ENCODE measurements around the gene WLS.

The WLS gene

DNA sequence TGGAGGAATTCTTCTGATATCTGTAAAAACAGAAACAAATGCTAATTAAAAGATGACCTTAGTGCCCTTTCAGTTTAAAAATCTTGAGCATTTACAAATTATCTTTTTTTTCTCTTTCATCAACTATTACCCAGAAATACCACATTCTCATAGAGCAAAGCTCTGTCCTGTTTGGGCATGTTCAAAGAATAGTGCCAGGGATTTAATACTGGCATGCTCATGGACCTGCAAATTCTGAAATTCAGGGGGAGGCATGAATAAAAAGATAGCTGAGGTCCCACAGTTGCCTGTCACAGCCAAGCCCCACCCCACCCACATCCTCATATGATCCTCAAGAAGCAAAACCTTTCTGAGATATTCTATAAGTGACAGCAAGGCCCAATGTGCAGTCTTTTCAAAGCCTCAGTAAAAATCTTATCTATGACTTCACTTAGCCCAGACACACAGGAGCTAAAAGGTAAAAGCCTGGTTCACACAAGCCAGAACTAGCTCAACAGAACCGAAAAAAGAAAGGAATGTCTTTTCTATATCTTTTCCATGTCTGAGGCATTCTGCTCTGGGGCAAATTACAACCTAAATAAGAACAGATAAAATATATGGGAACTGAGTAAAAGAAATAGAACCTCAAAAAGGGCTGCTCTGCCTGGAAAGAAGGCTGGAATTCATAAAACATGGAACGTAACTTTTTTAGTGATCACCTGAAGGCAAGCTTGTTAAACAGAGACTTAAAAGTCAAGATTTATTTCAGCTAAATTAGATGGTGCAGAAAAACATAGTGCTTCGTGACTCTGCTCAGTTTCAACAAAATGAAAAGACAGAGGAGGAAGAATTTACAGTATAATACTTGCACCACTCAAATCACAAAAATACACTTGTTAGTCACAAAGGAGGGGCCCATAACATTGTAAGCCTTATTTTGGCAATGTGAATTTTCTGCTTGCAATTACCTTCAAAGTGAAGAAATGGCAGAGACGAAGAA is 11.0 kb downstream of the WLS start:
- no peaks in the 10 kb centered on the region for H3K9me3 Mint-ChIP-seq

DNA sequence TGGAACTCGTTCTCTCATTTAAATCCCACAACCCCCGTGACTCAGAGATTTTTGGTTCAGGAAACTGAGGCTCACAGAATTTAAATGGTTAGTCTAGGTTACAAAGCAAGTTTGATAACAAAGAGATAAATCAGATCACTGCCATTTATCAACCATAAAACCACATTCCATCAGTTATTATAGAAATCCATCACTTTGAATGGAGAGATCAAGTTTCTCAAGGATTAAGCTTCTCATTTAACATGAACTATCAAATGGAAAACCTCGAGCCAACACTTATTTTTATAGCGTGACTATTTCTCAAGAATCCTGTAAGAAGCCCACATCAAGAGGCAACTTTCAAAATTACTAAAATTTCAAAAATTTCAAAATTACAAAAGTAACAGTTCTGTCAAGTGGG is 11.9 kb downstream of the WLS start:
- Mint-ChIP-seq H3K27ac (no peak overlapping the region), H3K4me3 (no peak overlapping the region), H3K36me3 (ENCODE audit: low read depth) (no peaks in the 10 kb centered on the region), H3K4me1 (ENCODE audit: low read depth) (peaks cover 5% of the 10 kb centered on the region), H3K9me3 (no peaks in the 10 kb centered on the region), H3K27me3 (no peaks in the 10 kb centered on the region)
- intact Hi-C loops (cut with micrococcal nuclease) = loop anchor here (10.0 kb wide), 1 partner anchor 124 kb away; no protein-coding TSS in a partner anchor

More for the DNA sequence above, 11.0 kb downstream of the WLS start:
- intact Hi-C loops (cut with micrococcal nuclease) = loop anchor here (10.0 kb wide), 1 partner anchor 124 kb away; no protein-coding TSS in a partner anchor
- Mint-ChIP-seq H3K27ac (no peak overlapping the region), H3K27me3 (no peaks in the 10 kb centered on the region), H3K4me1 (ENCODE audit: low read depth) (peaks cover 5% of the 10 kb centered on the region), H3K36me3 (ENCODE audit: low read depth) (no peaks in the 10 kb centered on the region), H3K4me3 (no peak overlapping the region)

DNA sequence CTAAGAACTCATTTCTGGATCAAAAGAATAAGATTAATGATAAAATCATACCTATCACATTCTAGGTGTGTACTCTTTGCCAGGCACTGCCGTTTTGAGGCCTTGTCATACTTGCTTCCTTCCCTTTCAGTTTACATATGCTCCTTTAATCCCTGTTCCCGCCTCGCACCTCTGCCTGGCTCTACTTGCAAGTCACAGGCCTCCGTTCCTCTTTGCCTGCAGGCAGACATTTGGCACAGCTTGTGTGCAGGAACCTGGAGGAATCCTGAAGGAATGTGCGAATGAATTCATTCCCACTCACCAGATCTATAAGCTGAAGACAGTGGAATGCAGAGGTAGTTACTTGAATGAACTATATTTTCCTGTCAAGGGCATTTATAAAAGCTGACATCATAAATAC is 13.8 kb downstream of the WLS start:
- intact Hi-C loops (cut with micrococcal nuclease) = no loop called here

DNA sequence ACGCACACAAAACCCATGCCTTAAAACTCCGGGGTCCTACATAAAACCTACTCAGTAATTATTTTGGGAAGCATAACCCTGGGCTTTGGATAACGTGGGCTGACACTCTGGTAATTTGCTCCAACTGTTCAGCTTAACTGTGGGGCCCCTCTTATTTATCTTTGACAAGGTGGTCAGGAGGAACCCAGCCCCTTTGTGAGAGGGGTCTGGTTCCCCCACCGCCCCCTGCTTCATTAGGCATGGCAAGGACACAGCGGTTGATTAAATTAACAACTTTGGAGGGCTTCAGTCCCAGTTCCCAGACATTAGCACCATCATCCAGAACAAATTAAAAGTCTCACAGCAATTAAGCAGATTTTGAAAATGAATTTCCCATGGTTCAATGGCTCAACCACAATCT is 14.7 kb downstream of the WLS start:
- H3K27me3 Mint-ChIP-seq = no peaks in the 10 kb centered on the region
- H3K4me3 Mint-ChIP-seq = no peak overlapping the region
- no peaks in the 10 kb centered on the region for H3K36me3 Mint-ChIP-seq (ENCODE audit: low read depth)
- H3K9me3 Mint-ChIP-seq = no peaks in the 10 kb centered on the region
- intact Hi-C loops (cut with micrococcal nuclease) = no loop called here
- no peak overlapping the region for H3K27ac Mint-ChIP-seq
- H3K4me1 Mint-ChIP-seq (ENCODE audit: low read depth) = peaks cover 14% of the 10 kb centered on the region

More for the DNA sequence above, 13.8 kb downstream of the WLS start:
- H3K27me3 Mint-ChIP-seq = no peaks in the 10 kb centered on the region
- H3K9me3 Mint-ChIP-seq = no peaks in the 10 kb centered on the region
- no peak overlapping the region for H3K4me3 Mint-ChIP-seq
- H3K27ac Mint-ChIP-seq = no peak overlapping the region
- peaks cover 13% of the 10 kb centered on the region for H3K4me1 Mint-ChIP-seq (ENCODE audit: low read depth)
- H3K36me3 Mint-ChIP-seq (ENCODE audit: low read depth) = no peaks in the 10 kb centered on the region

DNA sequence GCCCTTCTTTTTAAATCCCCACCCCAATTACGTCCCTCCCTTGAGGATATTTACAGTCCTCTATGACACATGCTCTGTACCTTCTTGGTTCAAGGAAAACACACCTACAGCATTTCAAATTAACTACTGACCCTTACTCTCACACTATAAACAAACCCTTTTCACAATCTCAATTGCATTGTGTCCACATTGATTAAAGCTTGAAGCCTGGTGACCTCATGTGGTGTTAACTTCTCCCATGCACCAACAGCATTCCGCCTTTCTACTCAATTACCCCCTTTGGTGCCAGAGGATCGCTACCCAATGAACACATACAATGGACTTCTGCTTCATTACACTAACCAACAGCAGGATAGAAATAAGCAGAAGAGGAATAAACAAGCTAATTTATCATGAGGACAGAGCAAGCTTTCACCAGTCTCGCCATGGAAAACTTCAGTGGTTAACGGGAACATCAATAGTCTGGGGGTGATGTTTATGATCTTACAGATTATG is 15.2 kb downstream of the WLS start:
- no peaks in the 10 kb centered on the region for H3K9me3 Mint-ChIP-seq
- H3K27ac Mint-ChIP-seq = no peak overlapping the region
- H3K4me3 Mint-ChIP-seq = no peak overlapping the region
- no peaks in the 10 kb centered on the region for H3K27me3 Mint-ChIP-seq
- peaks cover 12% of the 10 kb centered on the region for H3K4me1 Mint-ChIP-seq (ENCODE audit: low read depth)
- no peaks in the 10 kb centered on the region for H3K36me3 Mint-ChIP-seq (ENCODE audit: low read depth)
- intact Hi-C loops (cut with micrococcal nuclease) = no loop called here

DNA sequence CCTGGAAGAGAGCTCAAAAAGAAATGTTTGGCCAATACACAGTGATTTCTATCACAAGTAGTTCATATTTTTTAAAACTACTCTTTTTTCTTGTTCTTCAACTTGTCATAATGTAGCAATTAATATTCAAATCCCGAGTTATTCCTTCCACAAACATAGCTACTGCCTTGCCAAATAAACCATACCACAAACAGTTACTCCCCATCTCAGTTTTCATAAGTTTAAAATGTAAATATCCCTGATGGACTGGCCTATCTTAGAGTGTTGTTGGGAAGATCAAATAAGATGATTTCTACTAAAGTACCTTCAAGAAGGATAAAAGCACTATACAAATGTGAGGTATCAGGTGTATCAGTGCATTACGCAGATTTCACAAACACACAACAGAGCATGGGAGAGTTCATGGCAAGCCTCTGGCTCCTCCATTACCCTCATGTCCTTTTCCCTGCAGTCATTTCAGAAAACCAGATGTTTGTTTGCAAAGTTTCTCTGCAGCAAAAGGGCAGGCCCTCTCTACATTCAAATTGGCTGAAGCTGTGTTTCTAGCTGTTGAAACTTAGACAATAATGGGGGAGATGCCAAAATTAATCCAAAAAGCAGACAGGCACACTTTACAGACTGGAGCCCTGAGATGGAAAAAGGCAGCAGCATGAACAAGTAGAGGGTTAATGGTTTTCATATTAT is 16.1 kb downstream of the WLS start:
- Mint-ChIP-seq H3K4me3 (no peak overlapping the region), H3K27ac (no peak overlapping the region), H3K4me1 (ENCODE audit: low read depth) (peaks cover 14% of the 10 kb centered on the region), H3K27me3 (no peaks in the 10 kb centered on the region), H3K36me3 (ENCODE audit: low read depth) (no peaks in the 10 kb centered on the region), H3K9me3 (no peaks in the 10 kb centered on the region)
- intact Hi-C loops (cut with micrococcal nuclease) = no loop called here

DNA sequence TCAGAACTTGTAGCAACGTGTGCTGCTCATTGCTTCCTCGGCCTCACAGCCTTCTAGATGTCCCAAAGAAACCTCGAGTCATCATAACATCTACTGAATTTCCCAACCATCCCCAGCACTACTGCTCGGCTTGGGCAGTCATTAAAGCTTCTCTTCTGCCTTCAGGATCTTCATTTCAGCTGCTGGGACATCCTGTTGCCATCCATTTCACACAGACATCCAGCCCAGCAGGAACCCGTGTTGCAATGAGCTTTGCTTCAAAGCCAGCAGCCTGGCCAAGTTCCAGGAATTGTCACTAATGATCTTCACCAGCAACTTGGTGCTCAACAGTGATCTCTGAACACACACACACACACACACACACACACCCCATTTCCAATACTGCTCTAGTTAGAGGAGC is 18.5 kb downstream of the WLS start:
- Mint-ChIP-seq H3K36me3 (ENCODE audit: low read depth) (no peaks in the 10 kb centered on the region), H3K4me1 (ENCODE audit: low read depth) (peaks cover 31% of the 10 kb centered on the region), H3K9me3 (no peaks in the 10 kb centered on the region), H3K4me3 (no peak overlapping the region), H3K27me3 (no peaks in the 10 kb centered on the region), H3K27ac (no peak overlapping the region)
- intact Hi-C loops (cut with micrococcal nuclease) = no loop called here

DNA sequence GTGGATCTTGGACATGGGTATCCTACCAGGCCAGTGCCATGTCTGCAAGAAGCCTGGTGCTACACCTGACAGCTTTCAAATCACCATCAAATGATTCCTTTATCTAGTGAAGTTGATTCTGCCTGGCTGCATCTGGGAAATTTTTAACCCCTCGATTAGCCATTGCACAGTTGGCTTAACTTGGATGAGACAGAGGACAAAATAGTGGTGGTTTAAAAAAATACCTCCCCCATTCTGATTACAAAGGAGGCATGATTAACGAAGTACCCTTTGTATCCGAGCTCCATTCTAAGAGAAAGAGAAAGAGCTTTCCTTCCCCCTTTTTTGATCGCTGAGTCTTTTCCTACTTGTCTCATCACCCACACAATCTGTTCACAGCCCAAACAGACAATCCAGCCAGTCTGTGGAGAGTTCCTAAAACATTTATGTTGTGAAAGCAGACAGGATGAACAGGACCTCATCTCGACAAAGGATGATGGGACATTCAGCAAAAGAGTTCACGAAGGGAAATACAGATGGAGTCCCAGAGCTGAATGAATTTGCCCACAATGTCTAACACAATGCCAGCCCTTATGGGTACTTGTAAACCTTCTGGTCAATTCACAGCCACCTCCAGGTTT is 20.5 kb downstream of the WLS start:
- intact Hi-C loops (cut with micrococcal nuclease) = no loop called here
- peaks cover 31% of the 10 kb centered on the region for H3K4me1 Mint-ChIP-seq (ENCODE audit: low read depth)
- H3K27me3 Mint-ChIP-seq = no peaks in the 10 kb centered on the region
- no peak overlapping the region for H3K4me3 Mint-ChIP-seq
- no peaks in the 10 kb centered on the region for H3K36me3 Mint-ChIP-seq (ENCODE audit: low read depth)
- H3K9me3 Mint-ChIP-seq = no peaks in the 10 kb centered on the region
- no peak overlapping the region for H3K27ac Mint-ChIP-seq

DNA sequence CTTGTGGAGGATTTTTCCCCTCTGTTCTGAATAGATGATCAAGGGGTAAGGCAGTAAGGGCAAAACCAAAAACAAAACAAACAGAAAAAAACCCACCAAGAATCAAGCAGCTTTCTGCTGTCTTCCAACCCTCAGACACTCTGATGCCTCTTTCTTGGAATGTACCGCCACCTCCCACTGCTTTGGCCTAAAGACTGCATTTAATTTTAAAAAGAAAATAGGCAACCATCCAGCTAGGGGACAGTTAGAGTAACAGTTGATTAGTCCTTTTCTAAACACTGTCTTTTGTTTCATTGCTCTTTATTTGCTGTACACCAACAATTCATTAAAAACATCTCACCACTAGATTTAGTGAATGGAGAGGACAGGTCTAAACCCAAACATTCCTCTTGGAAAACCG is 21.5 kb downstream of the WLS start:
- Mint-ChIP-seq H3K9me3 (no peaks in the 10 kb centered on the region), H3K27me3 (no peaks in the 10 kb centered on the region), H3K4me1 (ENCODE audit: low read depth) (peaks cover 33% of the 10 kb centered on the region), H3K27ac (no peak overlapping the region), H3K4me3 (no peak overlapping the region), H3K36me3 (ENCODE audit: low read depth) (no peaks in the 10 kb centered on the region)
- intact Hi-C loops (cut with micrococcal nuclease) = no loop called here

DNA sequence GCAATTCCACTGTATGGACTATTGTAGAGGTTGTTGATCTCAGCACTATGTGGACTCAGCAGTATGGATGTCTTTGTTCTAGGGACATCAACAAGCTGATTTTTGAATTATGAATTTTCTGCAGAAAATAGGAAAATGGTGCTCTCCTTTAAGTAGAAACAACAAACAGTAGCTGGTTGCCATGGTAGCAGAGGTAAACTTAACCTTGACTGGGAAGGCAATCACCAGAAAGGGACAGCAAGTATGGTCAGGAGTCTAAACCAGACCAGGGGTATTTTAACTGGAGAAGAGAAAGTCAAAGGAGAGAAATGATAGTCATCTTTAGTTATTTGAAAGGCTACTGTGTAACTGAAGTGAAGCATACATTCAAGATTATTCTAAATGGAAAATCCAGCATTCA is 22.3 kb downstream of the WLS start:
- intact Hi-C loops (cut with micrococcal nuclease) = no loop called here
- H3K4me1 Mint-ChIP-seq (ENCODE audit: low read depth) = peaks cover 35% of the 10 kb centered on the region
- no peaks in the 10 kb centered on the region for H3K9me3 Mint-ChIP-seq
- no peaks in the 10 kb centered on the region for H3K27me3 Mint-ChIP-seq
- no peaks in the 10 kb centered on the region for H3K36me3 Mint-ChIP-seq (ENCODE audit: low read depth)
- no peak overlapping the region for H3K27ac Mint-ChIP-seq
- no peak overlapping the region for H3K4me3 Mint-ChIP-seq

DNA sequence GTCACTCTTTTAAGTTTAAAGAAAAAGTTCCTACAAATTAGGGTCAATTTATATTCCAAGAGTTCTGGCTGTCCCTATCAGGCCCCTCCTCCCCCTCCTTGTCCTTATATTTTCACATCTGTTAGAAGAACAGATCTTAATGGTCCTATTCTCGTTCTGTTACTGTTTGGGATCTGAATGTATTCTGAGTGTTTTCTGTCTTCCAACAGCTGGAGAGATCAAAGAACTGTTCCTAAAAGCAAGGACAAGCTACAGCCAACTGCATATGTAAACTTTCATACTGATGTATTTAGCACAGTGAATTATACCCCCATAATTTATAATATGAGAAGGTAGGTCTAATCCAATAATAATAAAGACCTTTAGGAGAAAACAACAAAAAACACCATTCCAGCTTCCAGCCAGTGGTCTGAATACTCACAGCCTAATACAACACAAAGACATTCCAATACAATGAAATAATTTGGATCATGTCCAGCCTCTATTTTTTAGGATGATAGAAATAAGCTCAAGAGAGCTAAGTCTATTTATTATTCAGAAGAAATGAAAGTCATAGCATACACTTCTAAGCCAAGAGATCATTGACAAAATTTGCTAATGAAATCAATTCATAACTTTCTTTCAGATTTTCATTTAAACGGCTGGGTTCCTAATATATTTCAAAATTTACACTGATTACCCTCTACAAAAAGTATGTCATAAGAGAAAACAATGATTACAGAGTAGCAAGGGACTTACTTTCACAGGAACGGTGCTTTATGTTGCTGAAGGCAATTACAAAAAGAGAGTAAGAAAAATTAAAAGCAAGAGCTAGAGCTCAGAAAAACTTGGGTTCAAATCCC is 25.3 kb downstream of the WLS start:
- intact Hi-C loops (cut with micrococcal nuclease) = no loop called here
- Mint-ChIP-seq H3K9me3 (no peaks in the 10 kb centered on the region), H3K4me1 (ENCODE audit: low read depth) (peaks cover 25% of the 10 kb centered on the region), H3K27ac (no peak overlapping the region), H3K36me3 (ENCODE audit: low read depth) (no peaks in the 10 kb centered on the region), H3K27me3 (no peaks in the 10 kb centered on the region), H3K4me3 (no peak overlapping the region)

DNA sequence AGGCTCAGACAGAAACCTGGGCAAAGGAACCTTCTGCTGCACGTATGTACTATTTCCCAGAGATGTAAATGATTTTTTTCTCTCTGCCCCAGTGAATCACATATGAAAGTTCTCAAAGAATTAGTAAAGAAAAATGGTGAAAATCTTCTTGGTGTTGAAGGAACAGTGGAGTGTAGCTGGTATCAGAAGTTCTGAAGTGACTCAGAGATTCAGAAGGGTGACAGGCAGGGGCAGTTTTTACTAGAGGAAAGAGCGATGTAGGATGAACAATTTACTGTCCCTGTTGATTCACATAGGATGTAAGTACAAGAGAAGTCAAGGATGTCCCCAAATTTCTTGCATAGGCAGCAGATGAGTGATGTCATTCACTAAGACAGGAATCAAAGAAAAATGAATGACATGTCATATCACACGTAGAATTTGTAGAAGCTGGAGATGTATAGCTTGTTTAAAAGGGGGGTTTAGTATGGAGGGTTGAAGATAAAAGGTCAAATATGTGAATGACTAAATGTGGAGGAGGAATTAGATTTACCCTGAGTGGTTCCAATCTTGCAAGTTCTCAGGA is 26.4 kb downstream of the WLS start:
- intact Hi-C loops (cut with micrococcal nuclease) = no loop called here
- Mint-ChIP-seq H3K36me3 (ENCODE audit: low read depth) (no peaks in the 10 kb centered on the region), H3K4me1 (ENCODE audit: low read depth) (peaks cover 19% of the 10 kb centered on the region), H3K9me3 (no peaks in the 10 kb centered on the region), H3K27ac (no peak overlapping the region), H3K4me3 (no peak overlapping the region), H3K27me3 (no peaks in the 10 kb centered on the region)

DNA sequence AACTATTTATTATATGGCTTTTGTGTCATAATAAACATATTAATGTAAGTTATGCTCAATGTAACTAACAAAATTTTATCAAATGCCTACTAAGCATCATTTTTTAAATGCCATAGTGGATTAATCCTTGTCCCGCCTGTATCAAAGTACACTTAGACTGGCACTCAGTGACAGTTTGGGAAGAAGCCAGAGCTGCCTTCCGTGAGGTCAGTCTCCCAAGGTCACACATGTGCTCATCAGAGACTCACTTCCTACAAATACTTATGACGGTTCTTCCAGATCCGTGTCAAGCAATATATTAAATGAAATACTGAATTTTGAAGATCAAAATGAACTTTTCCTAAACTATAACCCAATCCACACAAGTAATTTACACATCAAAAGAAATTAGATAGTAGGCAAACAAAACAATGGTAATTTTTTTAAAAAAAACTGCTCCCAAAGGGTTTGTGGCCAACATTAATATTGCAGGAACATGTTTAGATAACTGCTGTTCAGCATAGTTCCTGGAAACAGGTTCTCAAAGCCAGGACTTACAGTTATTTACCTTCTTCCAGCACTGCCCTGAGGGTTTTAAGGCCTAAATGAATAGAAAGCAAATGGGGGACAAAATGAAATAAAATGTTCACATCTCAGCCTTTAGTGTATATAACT is 27.2 kb downstream of the WLS start:
- no peaks in the 10 kb centered on the region for H3K9me3 Mint-ChIP-seq
- H3K27ac Mint-ChIP-seq = no peak overlapping the region
- H3K36me3 Mint-ChIP-seq (ENCODE audit: low read depth) = no peaks in the 10 kb centered on the region
- peaks cover 13% of the 10 kb centered on the region for H3K4me1 Mint-ChIP-seq (ENCODE audit: low read depth)
- no peak overlapping the region for H3K4me3 Mint-ChIP-seq
- H3K27me3 Mint-ChIP-seq = no peaks in the 10 kb centered on the region
- intact Hi-C loops (cut with micrococcal nuclease) = no loop called here

Data from dendritic cell treated with granulocyte-macrophage colony-stimulating factor and Interleukin-4, amounts not matched to agents 40 ng/mL and 50 ng/mL, for 4 days (primary cell).